Measurements from ENCODE around the gene KRT74.

Gene KRT74

DNA sequence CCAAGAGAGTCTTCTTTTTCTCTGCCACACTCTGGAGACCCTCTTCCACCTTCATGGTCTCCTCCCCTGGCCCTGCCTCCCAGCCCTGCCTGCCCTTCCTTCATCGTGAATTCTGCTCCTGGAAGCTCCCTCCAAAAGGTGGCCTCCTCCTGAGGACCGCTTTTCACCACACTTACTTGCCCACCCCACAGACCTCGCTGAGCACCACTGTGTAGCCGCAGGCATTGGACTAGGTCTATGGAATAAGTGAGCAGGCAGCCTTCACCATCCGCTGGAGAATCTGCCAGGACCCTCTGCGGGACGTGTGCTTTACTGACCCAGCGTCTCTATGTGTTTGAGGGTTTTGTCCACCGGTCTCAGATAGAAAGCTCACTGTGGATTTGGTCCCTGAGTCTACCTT lies 43.8 kb downstream of the KRT74 start:
- Histone ChIP-seq H3K36me3 (ENCODE audit: low read length) (no peaks in the 10 kb centered on the region), H3K9me2 (replicated peaks; ENCODE audit: insufficient read depth, low read length) (no peaks in the 10 kb centered on the region), H3K4me2 (ENCODE audit: low read depth, low read length, poor library complexity, severe bottlenecking) (no peak overlapping the region), H4K20me1 (ENCODE audit: low read depth, low read length) (no peaks in the 10 kb centered on the region), H3K9me3 (ENCODE audit: insufficient read depth, low read length) (no peaks in the 10 kb centered on the region), H3K9ac (ENCODE audit: low read length) (no peak overlapping the region), H2AFZ (ENCODE audit: low read depth, low read length, severe bottlenecking) (no peak overlapping the region), H3K79me2 (ENCODE audit: insufficient read depth, low read length) (no peaks in the 10 kb centered on the region), H3K4me3 (ENCODE audit: insufficient read depth, low read length, poor library complexity, severe bottlenecking) (no peak overlapping the region), H3K27ac (ENCODE audit: low read depth, low read length) (no peak overlapping the region), H3F3A (ENCODE audit: insufficient read depth) (no peaks in the 10 kb centered on the region), H3K27me3 (ENCODE audit: low read length) (no peaks in the 10 kb centered on the region)
- TF ChIP-seq EZH2phosphoT487 (conservative IDR thresholded peaks at IDR 0.05; ENCODE audit: low read length) (no peak), CTCF (IDR thresholded peaks at IDR 0.05; ENCODE audit: insufficient read depth, low read length, poor library complexity, severe bottlenecking) (no peak)

GRCh38 chr12:52529417-52529816 lies 44.2 kb downstream of the KRT74 start:
- no peaks in the 10 kb centered on the region for H3K27me3 ChIP-seq (ENCODE audit: low read length)
- no peak overlapping the region for H3K4me3 ChIP-seq (ENCODE audit: insufficient read depth, low read length, poor library complexity, severe bottlenecking)
- H3K79me2 ChIP-seq (ENCODE audit: insufficient read depth, low read length), result no peaks in the 10 kb centered on the region
- no peak overlapping the region for H3K27ac ChIP-seq (ENCODE audit: low read depth, low read length)
- no peaks in the 10 kb centered on the region for H3F3A ChIP-seq (ENCODE audit: insufficient read depth)
- no peak overlapping the region for H3K9ac ChIP-seq (ENCODE audit: low read length)
- H3K9me3 ChIP-seq (ENCODE audit: insufficient read depth, low read length), result no peaks in the 10 kb centered on the region
- H3K36me3 ChIP-seq (ENCODE audit: low read length), result no peaks in the 10 kb centered on the region
- H3K9me2 ChIP-seq (replicated peaks; ENCODE audit: insufficient read depth, low read length), result no peaks in the 10 kb centered on the region
- TF ChIP-seq EZH2phosphoT487 (conservative IDR thresholded peaks at IDR 0.05; ENCODE audit: low read length) (no peak), CTCF (IDR thresholded peaks at IDR 0.05; ENCODE audit: insufficient read depth, low read length, poor library complexity, severe bottlenecking) (no peak)
- no peak overlapping the region for H3K4me2 ChIP-seq (ENCODE audit: low read depth, low read length, poor library complexity, severe bottlenecking)
- H4K20me1 ChIP-seq (ENCODE audit: low read depth, low read length), result no peaks in the 10 kb centered on the region
- H2AFZ ChIP-seq (ENCODE audit: low read depth, low read length, severe bottlenecking), result no peak overlapping the region

GRCh38 chr12:52528641-52529143 lies 45.0 kb downstream of the KRT74 start:
- TF ChIP-seq EZH2phosphoT487 (conservative IDR thresholded peaks at IDR 0.05; ENCODE audit: low read length), result no peak
- TF ChIP-seq CTCF (IDR thresholded peaks at IDR 0.05; ENCODE audit: insufficient read depth, low read length, poor library complexity, severe bottlenecking), result no peak

More at GRCh38 chr12:52528641-52529143, 45.0 kb downstream of the KRT74 start:
- Histone ChIP-seq H3F3A (ENCODE audit: insufficient read depth) (no peaks in the 10 kb centered on the region), H4K20me1 (ENCODE audit: low read depth, low read length) (no peaks in the 10 kb centered on the region), H3K9me3 (ENCODE audit: insufficient read depth, low read length) (no peaks in the 10 kb centered on the region), H3K36me3 (ENCODE audit: low read length) (no peaks in the 10 kb centered on the region), H3K27me3 (ENCODE audit: low read length) (no peaks in the 10 kb centered on the region), H3K27ac (ENCODE audit: low read depth, low read length) (no peak overlapping the region), H3K9me2 (replicated peaks; ENCODE audit: insufficient read depth, low read length) (no peaks in the 10 kb centered on the region), H2AFZ (ENCODE audit: low read depth, low read length, severe bottlenecking) (no peak overlapping the region), H3K9ac (ENCODE audit: low read length) (no peak overlapping the region), H3K4me2 (ENCODE audit: low read depth, low read length, poor library complexity, severe bottlenecking) (no peak overlapping the region), H3K79me2 (ENCODE audit: insufficient read depth, low read length) (no peaks in the 10 kb centered on the region), H3K4me3 (ENCODE audit: insufficient read depth, low read length, poor library complexity, severe bottlenecking) (no peak overlapping the region)
